Immature natural killer cell (primary cell): ENCODE data around the gene PRKAG2. TPM values are rescaled to one million over a fixed set of nuclear protein-coding genes. Genes with fewer than 3 reads are reported as not detected.

Experiments used
- DNase-seq, 3 donors: peaks; one replicate each; pipeline ENCODE4 v3.0.0; 2022; ENCODE audit warnings: mixed read lengths in 1 of 3
- H3K27ac Mint-ChIP-seq, 6 donors: one replicate each; pipeline ENCODE4 v1.8.0; 2020; ENCODE audit warnings: mixed read lengths in 6 of 6, mild to moderate bottlenecking in 5 of 6, inconsistent platforms in 4 of 6, moderate library complexity in 3 of 6
- H3K27me3 Mint-ChIP-seq, 3 donors: one replicate each; pipeline ENCODE4 v1.8.0; 2020 to 2021; ENCODE audit warnings: low read depth in 3 of 3, mild to moderate bottlenecking in 3 of 3, mixed read lengths in 3 of 3, moderate library complexity in 3 of 3, inconsistent platforms in 1 of 3
- H3K36me3 Mint-ChIP-seq, 3 donors: one replicate each; pipeline ENCODE4 v1.8.0; 2020; ENCODE audit warnings: mixed read lengths in 3 of 3, inconsistent platforms in 2 of 3, mild to moderate bottlenecking in 2 of 3
- H3K4me1 Mint-ChIP-seq, 2 donors: one replicate each; pipeline ENCODE4 v1.8.0; 2020; ENCODE audit warnings: inconsistent platforms in 2 of 2, mild to moderate bottlenecking in 2 of 2, mixed read lengths in 2 of 2, moderate library complexity in 1 of 2
- H3K4me3 Mint-ChIP-seq, 5 donors: one replicate each; pipeline ENCODE4 v1.8.0; 2020; ENCODE audit warnings: mild to moderate bottlenecking in 5 of 5, mixed read lengths in 5 of 5, inconsistent platforms in 3 of 5, moderate library complexity in 3 of 5
- H3K9me3 Mint-ChIP-seq, 6 donors: one replicate each; pipeline ENCODE4 v1.8.0; 2020; ENCODE audit warnings: mild to moderate bottlenecking in 6 of 6, mixed read lengths in 6 of 6, inconsistent platforms in 4 of 6, moderate library complexity in 3 of 6
- polyA plus RNA-seq, 3 donors: library from polyadenylated mRNA; unstranded; fragments of 300-500 nt; fragmentation: Illumina TruSeq; gene quantifications; one replicate each; pipeline ENCODE4 v1.2.3, GENCODE V29; 2021

Gene PRKAG2
- polyA plus RNA-seq, 3 donors from 2014 or later = 14.7 to 22.5 (median 19.1) TPM

GRCh38 chr7:151686016-151686766 lies 190.7 kb downstream of the PRKAG2 start:
- no peak for DNase-seq
- Mint-ChIP-seq H3K4me1 (peaks cover 0 to 5% of the 10 kb centered on the region in 2 donors), H3K4me3 (no peak overlapping the region), H3K27ac (no peak overlapping the region), H3K27me3 (peaks cover 0 to 3% (median 2%) of the 10 kb centered on the region in 3 donors), H3K9me3 (no peaks in the 10 kb centered on the region), H3K36me3 (no peaks in the 10 kb centered on the region)

- H3K36me3 Mint-ChIP-seq = no peaks in the 10 kb centered on the region
- peaks cover 0 to 3% (median 2%) of the 10 kb centered on the region in 3 donors for H3K27me3 Mint-ChIP-seq
- no peaks in the 10 kb centered on the region for H3K9me3 Mint-ChIP-seq
- no peak for DNase-seq
- no peak overlapping the region for H3K4me3 Mint-ChIP-seq
- no peak overlapping the region for H3K27ac Mint-ChIP-seq
- H3K4me1 Mint-ChIP-seq = peaks cover 12 to 18% of the 10 kb centered on the region in 2 donors
Measured at GRCh38 chr7:151684408-151685175, 192.3 kb downstream of the PRKAG2 start.

- H3K27me3 Mint-ChIP-seq = peaks cover 0 to 3% (median 2%) of the 10 kb centered on the region in 3 donors
- no peak for DNase-seq
- no peak overlapping the region for H3K4me3 Mint-ChIP-seq
- H3K4me1 Mint-ChIP-seq = peaks cover 19 to 25% of the 10 kb centered on the region in 2 donors
- H3K27ac Mint-ChIP-seq = peak overlapping the region in 1 of 6 donors; percentile 27
- no peaks in the 10 kb centered on the region for H3K9me3 Mint-ChIP-seq
- H3K36me3 Mint-ChIP-seq = no peaks in the 10 kb centered on the region
Measured at GRCh38 chr7:151683615-151684407, 193.1 kb downstream of the PRKAG2 start.

GRCh38 chr7:151682831-151683614 lies 193.9 kb downstream of the PRKAG2 start:
- no peaks in the 10 kb centered on the region for H3K9me3 Mint-ChIP-seq
- peak overlapping the region in 1 of 6 donors; percentile 27 for H3K27ac Mint-ChIP-seq
- peaks cover 27 to 33% of the 10 kb centered on the region in 2 donors for H3K4me1 Mint-ChIP-seq
- DNase-seq = no peak
- H3K36me3 Mint-ChIP-seq = no peaks in the 10 kb centered on the region
- H3K4me3 Mint-ChIP-seq = no peak overlapping the region
- peaks cover 0 to 4% (median 3%) of the 10 kb centered on the region in 3 donors for H3K27me3 Mint-ChIP-seq

- peaks cover 0 to 4% (median 0%) of the 10 kb centered on the region in 3 donors for H3K27me3 Mint-ChIP-seq
- H3K4me3 Mint-ChIP-seq = no peak overlapping the region
- H3K27ac Mint-ChIP-seq = no peak overlapping the region
- peaks cover 28 to 40% of the 10 kb centered on the region in 2 donors for H3K4me1 Mint-ChIP-seq
- no peak for DNase-seq
- no peaks in the 10 kb centered on the region for H3K36me3 Mint-ChIP-seq
- H3K9me3 Mint-ChIP-seq = no peaks in the 10 kb centered on the region
Measured at GRCh38 chr7:151681726-151682125, 195.2 kb downstream of the PRKAG2 start.

- H3K4me3 Mint-ChIP-seq = no peak overlapping the region
- DNase-seq = no peak
- H3K27me3 Mint-ChIP-seq = peaks cover 0 to 4% (median 2%) of the 10 kb centered on the region in 3 donors
- peak overlapping the region in 2 of 6 donors; percentile 20 to 53 for H3K27ac Mint-ChIP-seq
- H3K4me1 Mint-ChIP-seq = peaks cover 28 to 40% of the 10 kb centered on the region in 2 donors
- H3K9me3 Mint-ChIP-seq = no peaks in the 10 kb centered on the region
- no peaks in the 10 kb centered on the region for H3K36me3 Mint-ChIP-seq
Measured at GRCh38 chr7:151680810-151681209, 196.1 kb downstream of the PRKAG2 start.

GRCh38 chr7:151679881-151680612 lies 196.9 kb downstream of the PRKAG2 start:
- Mint-ChIP-seq H3K9me3 (no peaks in the 10 kb centered on the region), H3K4me1 (peaks cover 28 to 40% of the 10 kb centered on the region in 2 donors), H3K36me3 (no peaks in the 10 kb centered on the region), H3K27me3 (peaks cover 0 to 4% (median 2%) of the 10 kb centered on the region in 3 donors), H3K4me3 (peak overlapping the region in 1 of 5 donors; percentile 55), H3K27ac (peak overlapping the region in 5 of 6 donors; percentile 8 to 78 (median 70))
- DNase-seq = no peak

- DNase-seq = no peak
- Mint-ChIP-seq H3K9me3 (no peaks in the 10 kb centered on the region), H3K4me1 (peaks cover 28 to 40% of the 10 kb centered on the region in 2 donors), H3K36me3 (no peaks in the 10 kb centered on the region), H3K27ac (peak overlapping the region in 2 of 6 donors; percentile 8 to 20), H3K4me3 (peak overlapping the region in 4 of 5 donors; percentile 21 to 62 (median 46)), H3K27me3 (peaks cover 0 to 2% (median 2%) of the 10 kb centered on the region in 3 donors)
Measured at GRCh38 chr7:151679071-151679708, 197.7 kb downstream of the PRKAG2 start.

GRCh38 chr7:151678227-151678604 lies 198.7 kb downstream of the PRKAG2 start:
- Mint-ChIP-seq H3K27ac (peak overlapping the region in 3 of 6 donors; percentile 54 to 60 (median 54)), H3K4me3 (peak overlapping the region in 2 of 5 donors; percentile 1 to 5), H3K9me3 (no peaks in the 10 kb centered on the region), H3K27me3 (peaks cover 0 to 2% (median 2%) of the 10 kb centered on the region in 3 donors), H3K4me1 (peaks cover 28 to 40% of the 10 kb centered on the region in 2 donors), H3K36me3 (peaks cover 0 to 4% (median 2%) of the 10 kb centered on the region in 3 donors)
- DNase-seq = no peak

- H3K4me3 Mint-ChIP-seq = peak overlapping the region in 2 of 5 donors; percentile 1 to 5
- no peak for DNase-seq
- peaks cover under 1 to 2% (median 2%) of the 10 kb centered on the region in 3 donors for H3K27me3 Mint-ChIP-seq
- peak overlapping the region in 4 of 6 donors; percentile 54 to 65 (median 58) for H3K27ac Mint-ChIP-seq
- no peaks in the 10 kb centered on the region for H3K9me3 Mint-ChIP-seq
- H3K36me3 Mint-ChIP-seq = peaks cover 0 to 6% (median 4%) of the 10 kb centered on the region in 3 donors
- peaks cover 28 to 40% of the 10 kb centered on the region in 2 donors for H3K4me1 Mint-ChIP-seq
Measured at GRCh38 chr7:151677581-151678226, 199.2 kb downstream of the PRKAG2 start.

- DNase-seq = no peak
- Mint-ChIP-seq H3K27me3 (peaks cover 2 to 4% (median 2%) of the 10 kb centered on the region in 3 donors), H3K27ac (no peak overlapping the region), H3K9me3 (no peaks in the 10 kb centered on the region), H3K4me1 (peaks cover 28 to 38% of the 10 kb centered on the region in 2 donors), H3K4me3 (no peak overlapping the region), H3K36me3 (peaks cover 0 to 6% (median 4%) of the 10 kb centered on the region in 3 donors)
Measured at GRCh38 chr7:151676759-151677158, 200.2 kb downstream of the PRKAG2 start.
